ENCODE measurements around the gene C12orf76. TPM values are rescaled to one million over a fixed set of nuclear protein-coding genes. Genes with fewer than 3 reads are reported as not detected.
"Not testable (repeated sequence)": the region's sequence is repeated elsewhere in the genome, so short reads cannot be mapped to it uniquely, and the experiment has no call there.

Gene C12orf76
- total RNA-seq, 1 donor from 2014 or later = 29.3 TPM

GRCh38 chr12:110071504-110071903 lies 23.2 kb upstream of the C12orf76 start:
- H3K4me3 Mint-ChIP-seq (ENCODE audit: low read depth) = no peak overlapping the region
- no peaks in the 10 kb centered on the region for H3K36me3 Mint-ChIP-seq (ENCODE audit: insufficient read depth)
- peaks cover 5% of the 10 kb centered on the region for H3K27me3 Mint-ChIP-seq
- H3K9me3 Mint-ChIP-seq (ENCODE audit: low read depth) = no peaks in the 10 kb centered on the region
- peaks cover 3% of the 10 kb centered on the region for H3K4me1 Mint-ChIP-seq (ENCODE audit: low read depth)
- H3K27ac Mint-ChIP-seq = no peak overlapping the region
- TF ChIP-seq, protein P1, sequence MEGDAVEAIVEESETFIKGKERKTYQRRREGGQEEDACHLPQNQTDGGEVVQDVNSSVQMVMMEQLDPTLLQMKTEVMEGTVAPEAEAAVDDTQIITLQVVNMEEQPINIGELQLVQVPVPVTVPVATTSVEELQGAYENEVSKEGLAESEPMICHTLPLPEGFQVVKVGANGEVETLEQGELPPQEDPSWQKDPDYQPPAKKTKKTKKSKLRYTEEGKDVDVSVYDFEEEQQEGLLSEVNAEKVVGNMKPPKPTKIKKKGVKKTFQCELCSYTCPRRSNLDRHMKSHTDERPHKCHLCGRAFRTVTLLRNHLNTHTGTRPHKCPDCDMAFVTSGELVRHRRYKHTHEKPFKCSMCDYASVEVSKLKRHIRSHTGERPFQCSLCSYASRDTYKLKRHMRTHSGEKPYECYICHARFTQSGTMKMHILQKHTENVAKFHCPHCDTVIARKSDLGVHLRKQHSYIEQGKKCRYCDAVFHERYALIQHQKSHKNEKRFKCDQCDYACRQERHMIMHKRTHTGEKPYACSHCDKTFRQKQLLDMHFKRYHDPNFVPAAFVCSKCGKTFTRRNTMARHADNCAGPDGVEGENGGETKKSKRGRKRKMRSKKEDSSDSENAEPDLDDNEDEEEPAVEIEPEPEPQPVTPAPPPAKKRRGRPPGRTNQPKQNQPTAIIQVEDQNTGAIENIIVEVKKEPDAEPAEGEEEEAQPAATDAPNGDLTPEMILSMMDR (IDR thresholded peaks at IDR 0.05; ENCODE audit: unreplicated experiment) = no peak
- DNase-seq (ENCODE audit: low spot score, unreplicated experiment) = no peak

- H3K4me1 Mint-ChIP-seq (ENCODE audit: low read depth) = no peaks in the 10 kb centered on the region
- H3K27me3 Mint-ChIP-seq = peaks cover 5% of the 10 kb centered on the region
- H3K4me3 Mint-ChIP-seq (ENCODE audit: low read depth) = no peak overlapping the region
- H3K36me3 Mint-ChIP-seq (ENCODE audit: insufficient read depth) = no peaks in the 10 kb centered on the region
- H3K27ac Mint-ChIP-seq = no peak overlapping the region
- no peak for DNase-seq (ENCODE audit: low spot score, unreplicated experiment)
- no peaks in the 10 kb centered on the region for H3K9me3 Mint-ChIP-seq (ENCODE audit: low read depth)
- TF ChIP-seq, protein P1 (IDR thresholded peaks at IDR 0.05; ENCODE audit: unreplicated experiment) = no peak
These were observed 20.3 kb upstream of the C12orf76 start for GRCh38 chr12:110068654-110069053.

DNA sequence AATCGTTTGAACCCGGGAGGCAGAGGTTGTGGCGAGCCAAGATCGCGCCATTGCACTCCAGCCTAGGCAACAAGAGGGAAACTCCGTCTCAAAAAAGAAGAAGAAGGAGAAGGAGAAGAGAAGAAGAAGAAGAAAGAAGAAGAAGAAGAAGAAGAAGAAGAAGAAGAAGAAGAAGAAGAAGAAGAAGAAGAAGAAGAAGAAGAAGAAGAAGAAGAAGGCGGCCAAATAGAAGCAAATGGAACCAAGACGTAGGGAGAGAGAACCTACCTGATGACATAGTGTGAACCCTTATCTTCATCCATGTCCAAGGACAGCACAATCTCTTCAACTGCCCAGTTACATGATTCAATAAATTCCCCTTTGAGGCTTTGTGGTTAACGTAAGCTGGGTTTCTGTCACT lies 19.8 kb upstream of the C12orf76 start:
- H3K27ac Mint-ChIP-seq; DNase-seq (ENCODE audit: low spot score, unreplicated experiment); H3K9me3 Mint-ChIP-seq (ENCODE audit: low read depth); H3K4me3 Mint-ChIP-seq (ENCODE audit: low read depth); H3K36me3 Mint-ChIP-seq (ENCODE audit: insufficient read depth); H3K4me1 Mint-ChIP-seq (ENCODE audit: low read depth); H3K27me3 Mint-ChIP-seq: not testable (repeated sequence)

- H3K4me1 Mint-ChIP-seq (ENCODE audit: low read depth) = no peaks in the 10 kb centered on the region
- TF ChIP-seq, protein P1 (IDR thresholded peaks at IDR 0.05; ENCODE audit: unreplicated experiment) = no peak
- H3K27ac Mint-ChIP-seq = no peak overlapping the region
- H3K27me3 Mint-ChIP-seq = peaks cover 5% of the 10 kb centered on the region
- DNase-seq (ENCODE audit: low spot score, unreplicated experiment) = no peak
- no peaks in the 10 kb centered on the region for H3K36me3 Mint-ChIP-seq (ENCODE audit: insufficient read depth)
- H3K9me3 Mint-ChIP-seq (ENCODE audit: low read depth) = no peaks in the 10 kb centered on the region
- H3K4me3 Mint-ChIP-seq (ENCODE audit: low read depth) = no peak overlapping the region
These were observed 19.2 kb upstream of the C12orf76 start for GRCh38 chr12:110067531-110067930.

DNA sequence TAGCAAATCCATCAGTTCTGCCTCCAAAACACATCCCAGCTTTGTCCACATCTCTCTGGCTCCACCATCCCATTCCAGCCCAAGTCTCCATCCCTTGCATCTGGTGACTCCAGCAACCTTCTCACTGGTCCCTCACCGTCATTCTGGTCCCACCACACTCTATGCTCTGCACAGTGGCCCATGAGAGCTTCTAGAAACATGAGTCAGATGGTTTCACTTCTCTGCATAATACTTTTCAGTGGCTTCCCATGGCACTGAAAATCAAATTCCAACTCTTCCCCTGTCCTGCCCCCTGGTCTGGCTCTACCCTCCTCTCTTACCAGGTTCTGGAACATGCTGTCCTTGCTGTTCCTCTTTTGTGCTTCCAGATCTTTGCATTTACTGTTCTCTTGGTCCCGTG lies 17.2 kb upstream of the C12orf76 start:
- Mint-ChIP-seq H3K4me1 (ENCODE audit: low read depth) (no peaks in the 10 kb centered on the region), H3K27ac (no peak overlapping the region), H3K9me3 (ENCODE audit: low read depth) (no peaks in the 10 kb centered on the region), H3K27me3 (peaks cover 4% of the 10 kb centered on the region), H3K4me3 (ENCODE audit: low read depth) (no peak overlapping the region), H3K36me3 (ENCODE audit: insufficient read depth) (no peaks in the 10 kb centered on the region)
- DNase-seq (ENCODE audit: low spot score, unreplicated experiment) = no peak
- TF ChIP-seq, protein P1 (IDR thresholded peaks at IDR 0.05; ENCODE audit: unreplicated experiment) = no peak

GRCh38 chr12:110062241-110062640 lies 13.9 kb upstream of the C12orf76 start:
- H3K4me1 Mint-ChIP-seq (ENCODE audit: low read depth) = no peaks in the 10 kb centered on the region
- DNase-seq (ENCODE audit: low spot score, unreplicated experiment) = no peak
- peaks cover 4% of the 10 kb centered on the region for H3K27me3 Mint-ChIP-seq
- no peaks in the 10 kb centered on the region for H3K36me3 Mint-ChIP-seq (ENCODE audit: insufficient read depth)
- H3K9me3 Mint-ChIP-seq (ENCODE audit: low read depth) = no peaks in the 10 kb centered on the region
- TF ChIP-seq, protein P1 (IDR thresholded peaks at IDR 0.05; ENCODE audit: unreplicated experiment) = no peak
- no peak overlapping the region for H3K27ac Mint-ChIP-seq
- H3K4me3 Mint-ChIP-seq (ENCODE audit: low read depth) = no peak overlapping the region
